GM04504 (cell line): ENCODE data around the gene SLX9.
"Not testable (repeated sequence)": the region's sequence is repeated elsewhere in the genome, so short reads cannot be mapped to it uniquely, and the experiment has no call there.

ENCODE experiments used
- DNase-seq: peaks from one replicate; pipeline ENCODE4 v3.0.0-alpha.2; 2012; ENCODE audit warnings: low read depth

The SLX9 gene

DNA sequence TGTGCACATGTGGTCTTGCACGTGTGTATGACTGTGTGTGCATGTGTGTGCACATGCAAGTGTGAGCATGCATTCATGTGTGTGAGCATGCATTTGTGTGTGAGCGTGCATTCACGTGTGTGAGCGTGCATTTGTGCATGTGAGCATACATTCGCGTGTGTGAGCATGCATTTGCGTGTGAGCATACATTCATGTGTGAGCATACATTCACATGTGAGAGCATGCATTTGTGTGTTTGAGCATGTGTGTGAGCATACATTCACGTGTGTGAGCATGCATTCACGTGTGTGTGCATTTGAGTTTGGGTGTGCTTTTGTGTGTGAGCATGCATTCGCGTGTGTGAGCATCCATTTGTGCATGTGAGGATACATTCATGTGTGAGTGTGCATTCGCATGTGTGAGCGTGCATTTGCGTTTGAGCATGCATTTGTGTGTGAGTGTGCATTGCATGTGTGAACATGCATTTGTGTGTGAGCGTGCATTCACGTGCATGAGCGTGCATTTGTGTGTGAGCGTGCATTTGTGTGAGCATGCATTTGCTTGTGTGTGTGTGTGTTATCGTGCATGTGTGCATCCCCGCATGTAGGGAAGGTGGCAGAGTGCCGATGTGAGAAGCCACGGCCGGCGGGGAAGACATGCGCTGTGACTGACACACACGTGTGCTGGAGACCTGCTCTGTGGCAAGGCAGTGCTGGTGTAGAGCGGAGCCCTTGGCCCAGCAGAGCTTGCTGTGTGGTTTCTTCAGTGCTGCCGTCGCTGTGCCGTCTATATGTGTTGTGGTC, 37.4 kb upstream of the SLX9 start:
- DNase-seq: no peak

DNA sequence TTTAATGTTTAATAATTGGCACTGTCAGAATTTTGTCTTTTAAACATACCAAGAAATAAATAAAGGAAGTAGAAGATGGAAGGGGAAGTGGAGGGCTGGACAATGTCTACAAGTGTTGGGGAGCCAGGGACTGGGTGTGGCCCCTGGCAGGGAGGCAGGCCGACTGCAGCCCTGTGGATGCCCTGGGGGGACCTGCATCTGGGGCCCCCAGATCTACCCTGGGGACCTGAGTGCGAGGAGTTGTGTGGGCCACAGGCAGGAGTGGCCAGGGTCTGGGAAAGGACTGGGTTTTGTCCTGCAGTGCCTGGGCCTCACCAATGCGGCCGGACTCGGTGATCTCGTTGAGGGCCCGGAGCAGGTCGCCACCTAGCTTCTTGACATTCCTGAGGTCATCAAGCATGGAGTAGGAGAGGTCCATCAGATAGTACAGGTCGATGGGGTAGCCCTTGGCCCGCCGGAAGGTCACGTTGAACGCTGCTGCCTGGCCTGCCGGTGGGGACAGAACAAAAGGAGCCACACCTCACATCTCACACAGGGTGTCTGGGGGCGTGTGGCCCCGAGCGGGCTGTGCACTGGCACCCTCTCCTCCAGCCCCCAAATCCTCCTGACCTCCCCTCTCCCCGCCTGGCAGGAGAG, 36.7 kb upstream of the SLX9 start:
- no peak for DNase-seq

DNA sequence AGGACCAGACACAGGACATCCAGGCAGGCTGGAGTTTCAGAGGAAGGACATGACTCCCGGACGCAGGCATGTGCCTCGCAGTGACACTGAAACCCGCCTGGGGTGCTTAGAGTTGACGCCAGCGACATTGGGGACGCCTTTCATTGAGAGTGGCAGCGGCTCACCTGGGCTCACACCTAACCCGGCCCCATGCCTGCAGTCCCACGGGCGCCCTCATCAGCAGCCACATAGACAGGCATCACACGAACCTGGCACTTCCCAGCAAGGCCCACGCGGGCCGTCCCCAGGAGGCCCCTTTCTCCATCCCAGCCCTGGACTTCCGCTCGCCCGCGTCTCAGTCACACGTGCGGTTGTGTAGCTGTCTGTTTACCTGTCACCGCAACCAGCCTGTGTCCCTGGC, 36.1 kb upstream of the SLX9 start:
- no peak for DNase-seq

GRCh38 chr21:44904141-44904923, 35.5 kb upstream of the SLX9 start:
- DNase-seq: no peak

- no peak for DNase-seq
Measured at GRCh38 chr21:44905016-44905727, 34.7 kb upstream of the SLX9 start.

DNA sequence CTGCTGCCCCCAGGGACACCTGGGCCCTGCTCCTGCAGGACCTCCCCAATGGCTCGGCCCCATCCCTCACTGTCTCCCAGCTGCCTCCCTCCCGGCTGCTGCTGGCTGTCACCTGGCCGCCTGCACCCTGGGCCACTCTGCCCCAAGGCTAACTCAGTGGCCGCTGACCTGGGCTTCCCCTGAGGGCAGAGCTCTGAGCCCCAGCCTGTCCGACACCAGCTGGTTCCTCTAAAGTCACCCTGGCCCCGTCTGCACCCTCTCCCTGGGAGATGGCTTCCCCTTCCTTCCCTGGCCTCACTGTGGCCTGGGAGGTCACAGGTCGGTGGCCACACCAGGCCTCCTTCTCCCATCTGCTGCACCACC, 34.1 kb upstream of the SLX9 start:
- DNase-seq: no peak

- DNase-seq: no peak
Measured at GRCh38 chr21:44907225-44907965, 32.4 kb upstream of the SLX9 start.

- DNase-seq: no peak
Measured at GRCh38 chr21:44907966-44908895, 31.6 kb upstream of the SLX9 start.

DNA sequence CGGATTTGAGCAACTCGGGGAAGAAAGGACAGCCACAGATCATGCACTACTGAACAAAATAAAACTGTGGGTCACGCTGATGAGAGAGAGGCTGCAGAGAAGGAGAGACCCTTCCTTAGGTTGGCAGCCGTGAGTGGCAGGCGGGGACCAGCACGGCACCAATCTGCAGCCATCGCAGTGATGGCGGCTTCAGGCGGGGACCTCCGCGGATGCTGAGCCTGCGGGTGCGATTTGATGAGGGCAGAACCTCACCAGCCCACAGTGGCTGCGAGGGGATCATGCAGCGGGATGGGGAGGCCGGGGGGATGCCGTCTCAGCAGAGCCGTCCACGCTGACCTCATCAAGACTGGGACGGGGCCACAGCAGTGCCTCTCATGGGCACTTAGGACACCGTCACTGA, 30.9 kb upstream of the SLX9 start:
- no peak for DNase-seq

- DNase-seq: no peak
Measured at GRCh38 chr21:44909719-44910118, 30.1 kb upstream of the SLX9 start.

GRCh38 chr21:44910229-44911067, 29.4 kb upstream of the SLX9 start:
- DNase-seq: no peak

DNA sequence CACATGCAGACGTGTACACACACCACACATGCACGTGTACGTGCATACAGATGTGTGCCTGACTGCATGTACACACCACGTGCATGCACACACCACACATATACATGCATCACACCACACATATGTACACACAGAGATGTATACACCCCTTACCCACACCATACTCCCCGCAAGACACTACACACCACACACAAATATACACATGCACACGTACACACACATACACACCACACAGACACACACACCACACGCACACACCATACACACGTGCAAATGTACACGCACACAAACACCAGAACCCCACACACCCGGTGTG, 28.8 kb upstream of the SLX9 start:
- DNase-seq: no peak

GRCh38 chr21:44911384-44912157, 28.3 kb upstream of the SLX9 start:
- no peak for DNase-seq

DNA sequence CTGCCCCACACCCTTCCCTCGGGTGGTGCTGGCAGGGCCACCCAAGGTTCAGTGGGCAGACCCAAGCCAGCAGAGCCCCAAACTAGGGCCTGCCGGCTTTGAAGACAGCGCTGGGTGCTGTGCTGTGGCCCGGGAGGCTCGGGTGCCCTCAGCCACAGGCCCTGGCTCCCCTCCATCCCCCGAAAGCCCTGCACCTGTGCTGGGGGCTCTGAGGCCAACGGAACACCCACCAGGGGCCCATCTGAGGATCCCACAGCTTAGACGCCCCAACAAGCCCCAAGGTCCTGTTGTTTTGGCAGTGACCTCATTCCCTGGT, 27.7 kb upstream of the SLX9 start:
- no peak for DNase-seq

GRCh38 chr21:44912506-44913412, 27.1 kb upstream of the SLX9 start:
- DNase-seq: not testable (repeated sequence)

- no peak for DNase-seq
Measured at GRCh38 chr21:44913425-44914175, 26.2 kb upstream of the SLX9 start.

- DNase-seq: no peak
Measured at GRCh38 chr21:44914176-44914874, 25.5 kb upstream of the SLX9 start.
